EH (cell line): ENCODE measurements around the gene TOLLIP.
"Not testable (repeated sequence)": the region's sequence is repeated elsewhere in the genome, so short reads cannot be mapped to it uniquely, and the experiment has no call there.

Source experiments
- DNase-seq: peaks from one replicate; pipeline ENCODE4 v3.0.0-alpha.2; 2015; ENCODE audit warnings: low read depth

The TOLLIP gene

GRCh38 chr11:1281974-1282365 is 27.5 kb downstream of the TOLLIP start:
- DNase-seq: peak; percentile 19

- peak; percentile 23 for DNase-seq
Measured at GRCh38 chr11:1281326-1281973, 28.0 kb downstream of the TOLLIP start.

- DNase-seq: no peak
Measured at GRCh38 chr11:1280116-1281035, 29.1 kb downstream of the TOLLIP start.

GRCh38 chr11:1279674-1280055 is 29.8 kb downstream of the TOLLIP start:
- no peak for DNase-seq

- DNase-seq: no peak
Measured at GRCh38 chr11:1278766-1279673, 30.4 kb downstream of the TOLLIP start.

- DNase-seq: no peak
Measured at GRCh38 chr11:1277936-1278512, 31.4 kb downstream of the TOLLIP start.

GRCh38 chr11:1276866-1277615 is 32.4 kb downstream of the TOLLIP start:
- DNase-seq: no peak

- no peak for DNase-seq
Measured at GRCh38 chr11:1276041-1276790, 33.2 kb downstream of the TOLLIP start.

- DNase-seq: no peak
Measured at GRCh38 chr11:1275021-1275420, 34.4 kb downstream of the TOLLIP start.

GRCh38 chr11:1274501-1274900 is 34.9 kb downstream of the TOLLIP start:
- DNase-seq: no peak

GRCh38 chr11:1272531-1272930 is 36.9 kb downstream of the TOLLIP start:
- DNase-seq: no peak

GRCh38 chr11:1271927-1272326 is 37.5 kb downstream of the TOLLIP start:
- DNase-seq: no peak

- DNase-seq: no peak
Measured at GRCh38 chr11:1271406-1271805, 38.0 kb downstream of the TOLLIP start.

- peak; percentile 23 for DNase-seq
Measured at GRCh38 chr11:1271002-1271401, 38.4 kb downstream of the TOLLIP start.

GRCh38 chr11:1270476-1270875 is 39.0 kb downstream of the TOLLIP start:
- DNase-seq: no peak

GRCh38 chr11:1269957-1270356 is 39.5 kb downstream of the TOLLIP start:
- DNase-seq: no peak

GRCh38 chr11:1267441-1268100 is 41.9 kb downstream of the TOLLIP start:
- DNase-seq: peak; percentile 41

GRCh38 chr11:1266976-1267375 is 42.5 kb downstream of the TOLLIP start:
- DNase-seq: not testable (repeated sequence)

GRCh38 chr11:1265480-1265879 is 44.0 kb downstream of the TOLLIP start:
- not testable (repeated sequence) for DNase-seq

GRCh38 chr11:1264444-1264843 is 45.0 kb downstream of the TOLLIP start:
- DNase-seq: peak; percentile 82
